ENCODE data around the gene CPAMD8.
"Not testable (repeated sequence)": the region's sequence is repeated elsewhere in the genome, so short reads cannot be mapped to it uniquely, and the experiment has no call there.

CPAMD8 gene

DNA sequence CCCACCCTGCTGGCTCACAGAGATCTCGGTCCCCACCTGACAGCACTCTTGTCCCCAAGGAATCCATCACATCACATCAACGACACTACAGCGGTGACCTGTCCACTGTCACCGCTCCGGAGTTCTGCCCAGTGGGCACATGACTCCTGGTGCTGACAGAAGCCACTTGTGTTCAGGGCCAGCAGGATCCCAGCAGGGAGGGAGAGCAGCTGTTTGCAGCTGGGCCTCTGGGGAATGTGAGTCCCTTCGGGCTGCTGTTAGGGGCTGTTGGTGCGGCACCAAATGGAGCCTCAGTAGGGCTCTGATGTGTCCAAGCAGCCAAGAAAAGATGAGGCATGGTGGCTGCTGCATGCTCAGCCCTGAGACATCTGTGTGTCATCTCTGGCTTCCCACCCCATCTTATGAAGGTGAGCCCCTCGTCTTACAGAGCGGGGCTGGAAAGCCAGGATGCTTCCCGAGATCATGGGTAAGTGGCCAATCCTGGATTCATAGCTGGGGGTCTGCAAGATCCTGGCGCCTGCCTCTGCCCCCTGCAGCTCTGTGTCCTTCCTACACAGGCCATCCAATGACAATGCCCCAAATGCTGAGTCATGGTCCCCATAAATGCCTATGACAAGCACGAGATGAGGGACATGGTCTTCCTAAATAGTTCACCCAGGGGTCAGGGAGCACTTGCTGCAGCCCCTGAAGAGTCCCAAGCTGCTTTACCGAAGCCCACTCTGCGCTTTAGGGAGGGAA lies 81.8 kb downstream of the CPAMD8 start:
- no peak for DNase-seq

DNA sequence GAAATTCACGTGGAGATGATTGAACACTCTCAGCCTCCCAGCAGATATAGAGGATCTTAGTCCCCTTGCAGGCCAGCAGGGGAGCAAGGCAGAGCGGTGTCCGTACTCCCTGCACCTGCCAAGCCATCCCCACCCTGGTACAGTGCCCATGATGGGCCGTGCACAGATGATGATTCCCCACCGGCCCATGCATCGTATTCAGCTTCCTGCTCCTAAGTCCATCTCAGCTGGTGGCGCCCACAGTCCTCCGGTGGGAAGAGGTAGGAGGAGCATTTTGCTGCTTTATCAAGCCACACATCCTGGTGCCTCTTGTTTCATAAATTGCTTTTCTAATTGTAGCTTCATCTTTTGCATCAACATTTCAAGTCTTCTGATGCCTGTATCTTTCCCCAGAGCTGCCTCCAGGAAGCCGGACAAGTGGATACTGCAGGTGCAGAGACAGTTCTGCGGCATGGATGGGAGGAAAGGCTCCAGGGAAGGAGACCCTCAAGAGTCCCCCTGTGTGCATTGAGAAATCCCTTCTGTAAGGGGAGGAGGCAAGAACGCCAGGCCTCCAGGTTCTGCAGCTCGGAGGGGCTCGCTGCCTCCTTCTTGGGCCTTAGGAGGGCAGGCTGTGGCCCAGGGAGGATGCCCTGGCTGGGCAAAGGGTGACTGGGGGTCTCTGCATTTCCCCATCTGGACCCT lies 82.5 kb downstream of the CPAMD8 start:
- no peak for DNase-seq

DNA sequence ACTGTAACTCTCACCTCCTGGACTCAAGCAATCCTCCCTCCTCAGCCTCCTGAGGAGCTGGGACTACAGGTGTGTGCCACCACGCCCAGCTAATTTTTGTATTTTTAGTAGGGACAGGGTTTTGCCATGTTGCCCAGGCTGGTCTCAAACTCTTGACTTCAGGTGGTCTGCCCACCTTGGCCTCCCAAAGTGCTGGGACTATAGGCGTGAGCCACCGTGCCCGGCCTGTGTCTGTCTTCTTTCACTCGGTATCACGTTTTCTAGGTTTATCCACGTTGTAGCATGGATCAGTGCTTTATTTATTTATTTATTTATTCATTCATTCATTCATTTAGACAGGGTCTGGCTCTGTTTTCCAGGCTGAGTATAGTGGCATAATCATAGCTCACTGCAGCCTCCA lies 83.5 kb downstream of the CPAMD8 start:
- DNase-seq: not testable (repeated sequence)

DNA sequence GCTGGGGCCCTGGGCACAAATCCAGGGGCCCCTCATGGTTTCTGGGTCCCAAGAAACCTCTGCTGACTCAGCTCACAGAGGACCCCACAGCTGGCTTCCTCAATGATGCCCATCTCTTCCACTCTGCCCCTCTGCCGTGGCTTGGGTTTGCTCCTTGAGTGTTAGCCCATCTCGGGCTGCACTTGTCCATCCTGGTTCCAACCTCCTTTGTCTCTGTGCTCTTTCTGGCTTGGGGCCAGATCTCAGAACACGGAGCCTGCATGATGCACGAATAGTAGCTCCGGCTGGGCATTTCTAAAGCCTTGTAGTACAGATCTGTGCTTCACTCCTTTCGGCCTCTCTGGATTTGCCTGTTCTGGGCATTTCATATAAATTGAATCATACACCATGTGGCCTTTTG lies 84.0 kb downstream of the CPAMD8 start:
- no peak for DNase-seq

DNA sequence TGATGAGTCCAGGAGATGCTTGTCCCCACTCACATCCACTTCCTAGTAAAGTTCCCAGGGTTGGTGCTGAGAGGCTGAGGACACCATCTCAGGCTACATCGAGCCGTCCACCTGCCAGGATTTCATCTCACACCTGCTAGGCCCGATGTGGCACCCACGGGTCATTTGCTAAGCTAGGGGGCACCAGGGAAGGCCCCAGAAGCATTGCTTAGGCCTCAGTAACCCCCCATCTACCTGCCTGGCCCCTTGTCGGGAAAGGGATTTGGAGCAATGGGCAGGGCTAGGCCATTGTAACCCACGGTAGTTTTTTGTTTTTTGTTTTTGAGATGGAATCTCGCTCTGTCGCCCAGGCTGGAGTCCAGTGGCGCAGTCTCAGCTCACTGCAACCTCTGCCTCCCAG lies 86.0 kb downstream of the CPAMD8 start:
- no peak for DNase-seq

DNA sequence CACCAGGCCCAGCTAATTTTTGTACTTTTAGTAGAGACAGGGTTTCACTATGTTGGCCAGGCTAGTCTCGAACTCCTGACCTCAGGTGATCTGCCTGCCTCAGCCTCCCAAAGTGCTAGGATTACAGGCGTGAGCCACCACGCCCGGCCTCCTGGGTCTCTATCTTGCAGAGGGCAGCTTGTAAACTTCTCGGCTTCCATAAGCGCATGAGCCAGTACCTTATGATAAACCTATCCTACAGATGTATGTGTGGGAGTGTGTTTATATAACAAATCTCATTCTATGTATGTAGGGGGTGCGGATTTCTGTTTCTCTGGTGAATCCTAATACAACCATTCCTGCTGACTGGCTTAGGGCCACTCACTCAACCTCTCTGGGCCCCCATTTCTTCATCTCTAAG lies 86.5 kb downstream of the CPAMD8 start:
- not testable (repeated sequence) for DNase-seq

DNA sequence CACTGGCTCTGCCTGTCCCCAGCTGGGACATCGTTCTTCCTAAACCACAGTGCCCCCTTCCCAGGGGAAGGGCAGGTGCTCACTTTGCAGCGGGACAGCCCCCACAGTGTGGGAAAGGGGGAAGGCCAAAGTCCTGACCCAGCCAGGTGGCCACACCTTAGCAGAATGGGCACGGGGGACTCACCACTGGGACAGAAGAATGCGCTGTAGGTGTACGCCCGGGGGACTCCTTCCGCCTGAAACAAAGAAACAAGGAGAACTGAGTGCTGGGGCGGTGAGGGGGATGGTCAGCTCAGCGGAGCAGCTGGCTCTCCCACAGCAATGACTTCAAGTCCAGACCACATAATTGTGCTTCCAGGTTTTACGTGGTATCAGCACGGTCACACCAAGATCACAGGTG lies 88.4 kb downstream of the CPAMD8 start:
- DNase-seq: no peak

DNA sequence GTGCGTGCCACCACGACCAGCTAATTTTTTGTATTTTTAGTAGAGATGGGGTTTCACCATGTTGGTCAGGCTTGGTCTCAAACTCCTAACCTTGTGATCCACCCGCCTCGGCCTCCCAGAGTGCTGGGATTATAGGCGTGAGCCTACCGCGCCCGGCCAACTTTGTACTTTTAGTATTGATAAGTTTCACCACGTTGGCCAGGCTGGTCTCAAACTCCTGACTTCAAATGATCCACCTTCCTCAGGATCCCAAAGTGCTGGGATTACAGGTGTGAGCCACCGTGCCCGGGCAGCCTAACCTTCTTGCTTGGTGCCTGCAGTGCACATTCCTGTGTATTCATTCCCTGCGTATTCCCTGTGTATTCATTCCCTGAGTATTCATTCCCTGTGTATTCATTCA lies 88.8 kb downstream of the CPAMD8 start:
- not testable (repeated sequence) for DNase-seq

DNA sequence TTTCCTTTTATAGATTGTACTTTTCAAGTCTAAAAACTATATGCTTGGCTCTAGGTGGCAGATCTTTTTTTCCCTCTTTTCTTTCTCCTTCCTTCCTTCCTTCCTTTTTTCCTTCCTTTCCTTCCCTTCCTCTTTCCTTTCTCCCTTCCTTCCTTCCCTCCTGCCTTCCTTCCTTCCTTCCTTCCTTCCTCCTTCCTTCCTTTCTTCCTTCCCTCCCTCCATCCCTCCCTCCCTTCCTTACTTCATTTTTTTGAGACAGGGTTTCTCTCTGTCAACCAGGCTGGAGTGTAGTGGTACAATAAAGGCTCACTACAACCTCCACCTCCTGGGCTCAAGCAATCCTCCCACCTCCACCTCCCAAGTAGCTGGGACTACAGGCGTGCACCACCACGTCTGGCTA lies 89.7 kb downstream of the CPAMD8 start:
- no peak for DNase-seq

DNA sequence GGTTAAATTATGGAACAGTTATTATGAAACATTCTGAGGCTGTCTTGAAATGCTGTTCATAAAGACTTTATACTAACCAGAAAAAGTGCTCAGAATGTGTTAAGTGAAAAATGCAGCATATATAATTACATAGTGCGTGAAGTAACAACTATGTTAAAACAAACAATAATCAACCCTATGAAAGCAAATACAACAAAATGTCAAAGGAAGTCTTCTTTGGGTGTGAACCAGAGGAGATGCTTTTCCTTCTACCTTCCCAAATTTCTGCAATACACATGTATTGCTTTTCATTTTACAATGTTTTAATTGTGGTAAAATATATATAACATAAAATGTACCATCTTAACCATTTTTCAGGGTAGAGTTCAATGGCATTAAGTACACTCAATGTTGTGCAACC lies 92.1 kb downstream of the CPAMD8 start:
- no peak for DNase-seq

DNA sequence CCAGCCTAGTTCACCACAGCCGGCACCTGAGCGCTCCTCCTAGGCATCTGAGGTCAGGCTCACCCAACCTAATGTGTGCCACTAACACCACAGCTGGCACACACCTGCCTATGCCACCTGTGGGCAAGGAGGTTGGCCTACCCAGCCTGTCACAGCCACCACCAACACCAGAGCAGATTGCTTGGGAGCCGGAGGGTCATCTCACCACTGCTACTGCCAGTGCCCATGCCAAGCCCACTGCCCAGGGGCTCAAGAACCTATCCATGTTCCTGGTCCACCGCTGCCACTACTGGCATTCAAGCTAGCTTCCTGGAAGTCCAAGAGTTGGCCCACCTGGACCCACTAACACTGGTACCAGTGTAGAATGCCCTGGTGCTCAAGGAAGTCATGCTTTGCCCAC lies 95.3 kb downstream of the CPAMD8 start:
- no peak for DNase-seq

DNA sequence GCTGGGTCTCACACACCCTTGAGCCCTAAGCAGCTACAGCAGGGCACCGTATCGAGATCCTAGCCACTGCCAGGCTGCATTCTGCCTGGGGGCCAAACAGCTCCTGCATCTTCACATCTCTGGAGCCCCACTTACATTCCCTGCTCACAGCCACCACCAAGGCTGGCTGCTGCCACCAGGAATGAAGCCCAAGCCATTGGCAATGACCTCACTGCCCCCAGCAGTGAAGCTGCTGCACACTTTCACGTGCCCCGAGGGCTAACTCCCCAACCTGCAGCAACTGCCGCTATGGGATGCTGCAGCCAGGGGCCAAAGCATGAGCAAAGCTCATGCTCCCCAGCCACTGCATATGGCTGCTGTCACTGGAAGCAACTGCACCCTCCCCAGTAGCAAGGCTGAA lies 95.9 kb downstream of the CPAMD8 start:
- no peak for DNase-seq

DNA sequence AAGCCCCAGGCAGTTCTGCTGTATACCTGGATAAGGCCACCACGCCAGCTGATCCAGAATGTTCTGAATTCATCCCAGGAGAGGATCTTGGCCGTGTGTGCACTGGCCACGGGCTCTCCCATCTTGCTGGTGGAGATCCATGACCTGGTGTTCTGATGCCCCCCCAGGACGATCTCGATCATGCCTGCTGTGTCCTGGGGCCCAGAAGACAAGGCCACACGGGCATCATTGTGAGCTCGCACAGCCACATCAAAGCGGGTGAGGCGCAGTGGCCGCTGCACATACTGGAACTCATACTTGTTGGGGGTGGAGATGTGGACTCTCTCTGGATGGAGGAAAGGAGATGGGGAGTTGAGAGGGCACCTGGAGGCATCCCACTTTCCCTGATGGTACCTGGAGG lies 97.7 kb downstream of the CPAMD8 start:
- DNase-seq: no peak

DNA sequence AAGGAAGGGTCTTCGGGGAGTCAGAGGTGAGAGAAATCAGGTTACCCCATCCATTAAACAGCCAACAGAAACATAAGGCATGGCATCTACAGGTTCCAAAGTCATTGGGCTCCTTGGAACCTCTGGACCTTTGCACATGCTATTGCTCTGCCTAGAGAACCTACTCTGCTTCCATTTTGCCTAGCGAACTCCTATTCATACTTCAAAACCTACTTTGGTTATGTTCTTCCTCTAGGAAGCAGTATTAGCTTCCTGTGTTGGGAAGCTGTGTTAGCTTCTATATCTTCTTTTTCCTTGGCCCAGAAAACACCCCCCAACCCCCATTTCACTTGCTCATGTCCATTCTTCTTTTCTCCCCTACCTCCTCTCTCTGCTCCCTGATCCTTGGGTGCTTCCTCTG lies 98.3 kb downstream of the CPAMD8 start:
- no peak for DNase-seq

DNA sequence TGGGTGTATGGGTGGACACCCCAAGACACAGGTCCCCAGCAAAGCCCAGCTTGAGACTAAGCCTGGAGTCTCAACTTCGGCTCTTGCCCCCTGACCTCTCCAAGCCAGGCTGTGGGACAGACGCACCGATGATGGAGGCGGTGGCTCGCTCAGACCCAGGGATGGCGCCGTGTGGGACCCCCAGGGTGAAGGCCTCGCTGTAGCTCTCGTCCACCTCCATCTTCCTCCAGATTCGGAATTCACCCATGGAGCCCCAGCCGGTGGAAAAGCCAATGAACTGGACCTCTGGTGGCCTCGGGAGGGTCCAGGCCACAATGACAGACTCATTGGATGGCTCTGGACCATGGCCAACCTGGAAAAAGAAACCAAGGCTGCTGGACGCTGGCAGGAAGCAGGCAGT lies 98.7 kb downstream of the CPAMD8 start:
- DNase-seq: no peak

DNA sequence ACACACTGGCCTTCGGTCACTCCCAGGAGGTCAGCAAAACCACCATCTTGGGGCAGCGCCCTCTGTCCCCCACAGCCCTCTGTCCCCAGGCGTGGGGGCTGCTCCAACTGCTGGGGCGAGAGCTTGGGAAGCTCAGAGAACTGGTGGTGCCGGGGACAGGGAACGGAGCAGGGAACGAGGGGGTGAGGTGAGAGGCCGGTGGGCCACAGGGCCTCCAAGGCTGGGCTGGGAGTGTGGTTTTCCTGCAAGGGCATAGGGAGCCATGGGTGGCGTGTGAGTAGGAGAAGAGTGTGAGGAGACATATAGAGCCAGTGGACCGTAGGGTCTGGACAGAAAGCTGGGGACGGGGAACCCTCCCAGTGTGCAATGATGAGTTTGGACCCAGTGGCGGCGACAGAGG lies 103.7 kb downstream of the CPAMD8 start:
- DNase-seq: no peak

DNA sequence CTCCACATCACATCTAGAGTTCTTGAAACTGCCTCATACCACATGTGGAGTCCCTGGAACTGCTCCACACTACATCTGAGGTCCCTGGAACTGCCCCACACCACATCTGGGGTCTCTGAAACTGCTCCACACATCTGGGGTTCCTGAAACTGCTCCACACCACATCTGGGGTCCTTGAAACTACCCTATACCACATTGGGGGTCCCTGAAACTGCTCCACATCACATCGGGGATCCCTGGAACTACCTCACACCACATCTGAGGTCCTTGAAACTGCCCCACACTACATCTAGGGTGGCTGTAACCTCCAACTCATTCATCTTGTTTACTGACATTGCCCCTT lies 104.0 kb downstream of the CPAMD8 start:
- DNase-seq: no peak

DNA sequence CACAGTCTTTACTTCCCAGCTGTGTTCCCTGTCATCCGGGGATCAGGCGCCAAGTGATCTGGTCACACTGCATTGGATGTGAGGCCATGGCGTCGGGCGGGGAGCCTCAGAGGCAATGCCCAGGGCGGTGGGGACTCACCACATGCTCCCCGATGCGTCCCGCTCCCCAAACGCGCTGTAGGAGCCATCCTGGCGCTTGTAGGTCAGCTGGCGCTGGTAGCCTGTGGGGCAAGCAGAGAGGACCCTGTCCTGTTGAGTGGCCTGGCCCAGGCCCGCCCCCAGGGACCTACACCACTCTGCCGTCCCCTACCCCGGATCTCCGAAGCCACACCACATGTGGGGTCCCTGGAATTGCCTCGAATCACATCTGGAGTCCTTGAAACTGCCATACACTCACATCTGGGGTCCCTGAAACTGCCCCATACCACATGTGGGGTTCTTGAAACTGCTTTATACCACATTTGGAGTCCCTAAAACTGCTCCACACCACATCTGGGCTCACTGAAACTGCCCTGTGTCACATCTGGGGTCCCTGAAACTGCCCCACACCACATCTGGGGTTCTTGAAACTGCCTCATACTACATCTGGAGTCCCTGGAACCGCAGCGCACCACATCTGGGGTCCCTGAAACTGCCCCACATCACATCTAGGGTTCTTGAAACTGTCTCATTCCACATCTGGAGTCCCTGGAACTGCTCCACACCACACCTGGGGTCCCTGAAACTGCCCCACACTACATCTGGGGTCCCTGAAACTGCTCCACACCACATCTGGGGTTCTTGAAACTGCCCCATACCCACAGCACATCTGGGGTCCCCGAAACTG lies 104.6 kb downstream of the CPAMD8 start:
- no peak for DNase-seq

DNA sequence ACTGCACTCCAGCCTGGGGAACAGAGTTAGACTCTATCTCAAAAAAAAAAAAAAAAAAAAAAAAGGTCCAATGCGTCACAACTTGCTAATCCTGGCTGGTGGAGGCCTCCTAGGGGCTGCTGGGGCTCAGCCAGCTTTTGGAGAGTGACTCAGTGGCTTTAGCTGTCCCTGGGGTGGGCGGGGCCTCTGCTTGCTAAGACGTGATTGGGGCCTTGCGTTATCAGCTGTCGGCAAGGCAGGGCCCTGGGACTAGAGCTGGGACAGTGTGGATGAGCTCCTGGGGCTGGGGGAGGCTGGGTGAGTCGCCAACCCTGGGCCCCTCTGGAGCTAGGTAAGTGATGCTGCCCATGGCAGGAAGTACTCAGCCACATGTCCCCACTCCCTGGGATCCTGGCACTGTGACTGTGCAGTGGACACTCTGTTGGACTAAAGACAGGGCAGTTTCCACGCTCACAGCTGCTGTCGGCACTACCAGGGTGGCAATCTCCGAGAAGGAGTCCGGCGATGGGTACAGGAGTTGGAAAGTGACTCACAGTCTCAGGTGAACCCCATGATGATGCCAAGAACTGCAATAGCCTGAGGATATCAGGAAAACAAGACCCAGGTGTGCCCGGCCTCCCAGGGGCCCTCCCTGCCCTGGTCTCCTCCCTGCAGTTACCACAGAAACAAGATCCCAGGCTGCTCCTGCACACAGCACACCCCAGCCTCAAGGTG lies 105.6 kb downstream of the CPAMD8 start:
- DNase-seq: no peak

DNA sequence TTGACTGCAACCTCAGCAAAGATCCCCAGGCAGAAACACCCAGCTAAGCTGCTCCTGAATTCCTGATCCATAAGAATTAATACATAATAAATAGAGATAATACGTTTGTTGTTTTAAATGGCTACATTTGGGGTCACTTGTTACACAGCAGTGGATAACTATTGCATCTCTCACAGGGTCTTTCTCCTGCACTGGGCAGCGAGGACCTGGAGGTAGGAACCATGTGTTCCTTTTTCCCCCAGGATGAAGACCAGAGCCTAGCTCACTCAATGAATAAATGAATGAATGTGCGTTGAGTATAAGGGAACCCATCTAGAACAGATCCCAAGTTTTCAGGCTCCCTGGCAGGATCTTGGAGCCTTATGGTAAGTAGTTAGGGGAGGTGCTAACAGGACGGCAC lies 107.1 kb downstream of the CPAMD8 start:
- no peak for DNase-seq

DNA sequence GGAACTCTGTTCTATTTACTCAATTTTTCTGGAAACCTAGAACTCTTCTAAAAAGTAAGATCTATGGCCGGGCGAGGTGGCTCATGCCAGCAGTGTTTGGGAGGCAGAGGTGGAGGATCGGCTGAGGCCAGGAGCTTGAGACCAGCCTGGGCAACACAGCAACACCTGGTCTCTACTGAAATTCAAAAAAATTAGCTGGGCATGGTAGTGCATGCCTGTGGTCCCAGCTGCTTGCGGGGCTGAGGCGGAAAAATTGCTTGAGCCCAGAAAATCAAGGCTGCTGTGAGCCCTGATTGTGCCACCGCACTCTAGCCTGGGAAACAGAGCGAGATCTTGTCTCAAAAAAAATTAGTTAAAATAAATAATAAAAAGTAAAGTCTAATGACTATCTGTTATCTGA lies 109.2 kb downstream of the CPAMD8 start:
- no peak for DNase-seq

DNA sequence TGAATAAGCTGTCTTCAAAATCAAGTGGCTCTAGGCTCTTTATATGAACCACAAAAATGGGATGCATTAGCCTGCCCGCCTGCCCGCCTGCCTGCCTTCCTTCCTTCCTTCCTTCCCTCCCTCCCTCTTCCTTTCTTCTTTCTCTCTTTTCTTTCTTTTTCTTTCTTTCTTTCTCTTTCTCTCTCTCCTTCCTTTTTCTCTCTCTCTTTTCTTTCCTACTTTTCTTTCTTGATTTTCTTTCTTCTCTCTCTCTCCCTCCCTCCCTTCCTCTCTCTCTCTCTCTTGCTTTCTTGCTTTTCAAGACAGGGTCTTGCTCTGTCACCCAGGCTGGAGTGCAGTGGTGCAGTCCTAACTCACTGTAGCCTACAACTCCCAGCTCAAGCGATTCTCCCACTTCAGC lies 110.9 kb downstream of the CPAMD8 start:
- DNase-seq: no peak

DNA sequence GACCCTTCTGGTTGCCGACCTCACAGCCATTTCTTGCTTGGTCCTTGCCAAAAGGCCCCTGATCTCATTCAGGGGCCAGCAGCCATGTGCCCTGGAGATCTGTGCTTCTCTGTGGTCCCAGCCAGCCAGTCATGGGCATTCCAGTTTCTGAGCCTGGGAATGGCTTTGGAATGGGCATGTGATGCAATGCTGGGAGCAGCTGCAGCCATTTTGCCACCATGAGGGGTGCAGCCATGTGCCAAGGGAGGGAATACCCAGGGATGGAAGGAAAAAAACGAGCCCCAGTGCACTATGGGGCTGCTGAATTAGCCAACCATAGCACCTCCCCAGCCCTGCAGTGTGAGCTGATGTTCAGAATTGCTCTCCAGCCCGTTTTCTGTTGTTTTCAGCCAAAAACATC lies 111.5 kb downstream of the CPAMD8 start:
- no peak for DNase-seq

DNA sequence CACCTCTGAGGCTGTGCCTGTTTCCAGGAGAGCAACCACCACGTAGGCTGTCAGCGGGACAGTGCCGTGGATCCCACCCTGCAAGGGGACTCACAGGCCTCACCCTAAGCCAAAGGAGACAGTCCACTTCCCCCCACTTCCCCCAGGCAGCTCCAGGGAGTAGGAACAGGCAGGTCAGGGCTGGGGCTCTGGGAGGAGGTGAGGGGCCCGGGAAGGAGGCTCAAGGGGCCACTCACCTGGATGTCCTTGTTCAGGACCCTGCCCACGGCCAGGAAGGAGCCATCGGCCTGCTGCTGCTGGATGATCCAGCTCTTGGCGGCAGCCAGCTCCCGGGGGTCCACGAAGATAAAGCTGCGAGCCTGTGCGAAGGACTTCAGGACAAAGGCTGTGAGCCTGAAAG lies 112.2 kb downstream of the CPAMD8 start:
- DNase-seq: no peak
